Esophagus muscularis mucosa (tissue), 4 donors: ENCODE data around the gene ZBTB44. TPM values are rescaled to one million over a fixed set of nuclear protein-coding genes. Genes with fewer than 3 reads are reported as not detected.
A peak's percentile ranks its signal among the peaks of the same experiment; 100 is the strongest.

Experiments used
- DNase-seq: peaks from one replicate; pipeline ENCODE4 v3.0.0-alpha.2; 2017; ENCODE audit errors: extremely low spot score
- H3K27ac ChIP-seq, 4 donors: fragments of 200-600 bp; sonication (generic); replicated peaks in 1 of 4; 1 replicate in 3 of 4; 2 replicates in 1 of 4; pipeline ENCODE4 v1.5.1; 2016 to 2019; ENCODE audit warnings: mild to moderate bottlenecking in 1 of 4
- H3K27me3 ChIP-seq, 4 donors: fragments of 200-600 bp; sonication (generic); one replicate each; pipeline versions ENCODE4 v1.5.1 to v1.6.0; 2016 to 2019
- H3K36me3 ChIP-seq, 4 donors: fragments of 200-600 bp; sonication (generic); one replicate each; pipeline ENCODE4 v1.5.1; 2016 to 2019
- H3K4me1 ChIP-seq, 4 donors: fragments of 200-600 bp; sonication (generic); one replicate each; pipeline ENCODE4 v1.5.1; 2016 to 2019
- H3K4me3 ChIP-seq, 4 donors: fragments of 200-600 bp; sonication (generic); 1 replicate in 2 of 4; 2 replicates in 2 of 4; pipeline ENCODE4 v1.5.1; 2016 to 2019; ENCODE audit warnings: mild to moderate bottlenecking in 4 of 4, moderate library complexity in 1 of 4
- H3K9me3 ChIP-seq, 4 donors: fragments of 200-600 bp; sonication (generic); 1 replicate in 3 of 4; 2 replicates in 1 of 4; pipeline ENCODE4 v1.5.1; 2016 to 2019
- CTCF ChIP-seq, 3 experiments: fragments of 200-600 bp in 2 of 3; fragments of 450-650 bp in 1 of 3; sonication (generic) in 2 of 3; IDR thresholded peaks; one replicate each; pipeline ENCODE4 v1.5.1; 2017 to 2019; ENCODE audit warnings: antibody characterized with exemption in 3 of 3, mild to moderate bottlenecking in 2 of 3, moderate library complexity in 1 of 3
- EP300 ChIP-seq: sonication (generic); formaldehyde crosslinking; IDR thresholded peaks from one replicate; pipeline ENCODE4 v1.6.1; 2017; ENCODE audit warnings: antibody characterized with exemption
- POLR2A ChIP-seq: fragments of 450-650 bp; IDR thresholded peaks from one replicate; pipeline ENCODE4 v1.6.1; 2017; ENCODE audit warnings: antibody characterized with exemption, moderate library complexity, mild to moderate bottlenecking, low read depth
- POLR2AphosphoS5 ChIP-seq, 2 donors: sonication (generic); formaldehyde crosslinking; IDR thresholded peaks; one replicate each; pipeline ENCODE4 v1.6.1; 2017; ENCODE audit warnings: antibody characterized with exemption in 2 of 2
- WGBS: methylation state at CpG from one replicate; pipeline ENCODE4 v1.1.5; 2018; 5-methylcytosine and 5-hydroxymethylcytosine counted together
- intact Hi-C: fragments of 100-400 bp; cut with DNase I; formaldehyde crosslinking; loops from one replicate; pipeline ENCODE4 v1.15.1; 2023
- total RNA-seq, 4 donors: library from RNA; depleted of rRNA; stranded (reverse); fragments of >200 nt; gene quantifications; one replicate each; pipeline versions ENCODE4 v1.1.0 to v1.2.1, GENCODE V29; 2016

ZBTB44 gene
- total RNA-seq, 4 donors from 2014 or later = 50.4 to 86.4 (median 65.3) TPM

- Histone ChIP-seq H3K9me3 (no peaks in the 10 kb centered on the region), H3K36me3 (no peaks in the 10 kb centered on the region), H3K27ac (no peak overlapping the region), H3K4me1 (no peaks in the 10 kb centered on the region), H3K27me3 (peaks cover 0 to 5% (median 0%) of the 10 kb centered on the region in 4 donors), H3K4me3 (no peak overlapping the region)
- 97% methylated on average over 10 of the region's 14 CpGs for WGBS
- TF ChIP-seq POLR2A (no peak), POLR2AphosphoS5 (IDR thresholded peaks at IDR 0.05) (no peak), CTCF (IDR thresholded peaks at IDR 0.05) (no peak), EP300 (no peak)
- DNase-seq = peak; percentile 80
- intact Hi-C loops = no loop called here
Measured at GRCh38 chr11:130218501-130219070, 96.1 kb downstream of the ZBTB44 start.

- intact Hi-C loops = no loop called here
- TF ChIP-seq POLR2A (no peak), EP300 (no peak), CTCF (IDR thresholded peaks at IDR 0.05) (no peak), POLR2AphosphoS5 (IDR thresholded peaks at IDR 0.05) (no peak)
Measured at GRCh38 chr11:130217133-130218031, 97.3 kb downstream of the ZBTB44 start.

GRCh38 chr11:130216591-130217132 is 98.1 kb downstream of the ZBTB44 start:
- DNase-seq = peak; percentile 84
- TF ChIP-seq POLR2AphosphoS5 (IDR thresholded peaks at IDR 0.05) (no peak), CTCF (IDR thresholded peaks at IDR 0.05) (no peak), POLR2A (no peak), EP300 (no peak)
- no peaks in the 10 kb centered on the region for H3K36me3 ChIP-seq

More at GRCh38 chr11:130217133-130218031, 97.3 kb downstream of the ZBTB44 start:
- WGBS = 88% methylated on average over 21 of the region's 21 CpGs
- Histone ChIP-seq H3K4me3 (no peak overlapping the region), H3K9me3 (no peaks in the 10 kb centered on the region), H3K4me1 (peaks cover 6 to 9% (median 6%) of the 10 kb centered on the region in 4 donors), H3K27ac (no peak overlapping the region), H3K36me3 (no peaks in the 10 kb centered on the region), H3K27me3 (peaks cover 0 to 8% (median 0%) of the 10 kb centered on the region in 4 donors)
- DNase-seq = peak; percentile 89

GRCh38 chr11:130216221-130216550 is 98.5 kb downstream of the ZBTB44 start:
- no peak overlapping the region for H3K4me3 ChIP-seq
- no peak for TF ChIP-seq CTCF (IDR thresholded peaks at IDR 0.05)
- no peak for TF ChIP-seq POLR2A
- TF ChIP-seq POLR2AphosphoS5 (IDR thresholded peaks at IDR 0.05) = no peak
- TF ChIP-seq EP300 = no peak
- H3K27ac ChIP-seq = no peak overlapping the region
- H3K9me3 ChIP-seq = no peaks in the 10 kb centered on the region
- no peaks in the 10 kb centered on the region for H3K36me3 ChIP-seq
- intact Hi-C loops = no loop called here
- H3K27me3 ChIP-seq = peaks cover 0 to 9% (median 0%) of the 10 kb centered on the region in 4 donors
- peaks cover 6 to 9% (median 6%) of the 10 kb centered on the region in 4 donors for H3K4me1 ChIP-seq
- 74% methylated on average over 4 of the region's 4 CpGs for WGBS
- DNase-seq = peak; percentile 79

More at GRCh38 chr11:130216591-130217132, 98.1 kb downstream of the ZBTB44 start:
- intact Hi-C loops = no loop called here
- H3K4me1 ChIP-seq = peaks cover 6 to 9% (median 6%) of the 10 kb centered on the region in 4 donors
- no peak overlapping the region for H3K4me3 ChIP-seq
- 86% methylated on average over 12 of the region's 17 CpGs for WGBS
- H3K27me3 ChIP-seq = peaks cover 0 to 9% (median 0%) of the 10 kb centered on the region in 4 donors
- H3K27ac ChIP-seq = no peak overlapping the region
- no peaks in the 10 kb centered on the region for H3K9me3 ChIP-seq
